Measurements from ENCODE around the gene FRAS1.

The FRAS1 gene

GRCh38 chr4:78571804-78572203, 514.7 kb downstream of the FRAS1 start:
- H2AFZ ChIP-seq (ENCODE audit: low read depth, low read length) = no peak overlapping the region
- no peak overlapping the region for H3K4me3 ChIP-seq (ENCODE audit: low read depth in 1 of 2, low read length in 2 of 2)
- no peak for DNase-seq
- no peak overlapping the region for H3K9ac ChIP-seq (ENCODE audit: low read depth, low read length)
- no peaks in the 10 kb centered on the region for H4K20me1 ChIP-seq (ENCODE audit: insufficient read depth, low read length)
- H3K4me1 ChIP-seq (ENCODE audit: insufficient read depth, low read length) = no peaks in the 10 kb centered on the region
- H3K36me3 ChIP-seq (ENCODE audit: insufficient read depth, low read length) = no peaks in the 10 kb centered on the region
- no peaks in the 10 kb centered on the region for H3K79me2 ChIP-seq (ENCODE audit: insufficient read depth, low read length)
- H3K27ac ChIP-seq (ENCODE audit: low read length) = no peak overlapping the region
- no peak overlapping the region for H3K4me2 ChIP-seq (ENCODE audit: insufficient read depth, low read length)
- no peak for TF ChIP-seq EZH2 (IDR thresholded peaks at IDR 0.05; ENCODE audit: borderline replicate concordance, low read depth, low read length, severe bottlenecking)
- TF ChIP-seq CTCF (IDR thresholded peaks at IDR 0.05; ENCODE audit: borderline replicate concordance, extremely low read depth, low read length, poor library complexity, severe bottlenecking) = no peak
- no peaks in the 10 kb centered on the region for H3K9me3 ChIP-seq (ENCODE audit: insufficient read depth, low read length, severe bottlenecking)
- no peak for ATAC-seq (ENCODE audit: insufficient read depth, low read depth)
- H3K27me3 ChIP-seq (ENCODE audit: insufficient read depth, low read length, poor library complexity) = no peaks in the 10 kb centered on the region

GRCh38 chr4:78578674-78579425, 521.7 kb downstream of the FRAS1 start:
- ATAC-seq (ENCODE audit: insufficient read depth, low read depth) (no peak), DNase-seq (no peak)
- no peak for TF ChIP-seq CTCF (IDR thresholded peaks at IDR 0.05; ENCODE audit: borderline replicate concordance, extremely low read depth, low read length, poor library complexity, severe bottlenecking)
- TF ChIP-seq EZH2 (IDR thresholded peaks at IDR 0.05; ENCODE audit: borderline replicate concordance, low read depth, low read length, severe bottlenecking) = no peak
- no peak overlapping the region for H3K4me3 ChIP-seq (ENCODE audit: low read depth in 1 of 2, low read length in 2 of 2)
- no peak overlapping the region for H2AFZ ChIP-seq (ENCODE audit: low read depth, low read length)
- H3K4me2 ChIP-seq (ENCODE audit: insufficient read depth, low read length) = no peak overlapping the region
- H3K36me3 ChIP-seq (ENCODE audit: insufficient read depth, low read length) = no peaks in the 10 kb centered on the region
- H3K9me3 ChIP-seq (ENCODE audit: insufficient read depth, low read length, severe bottlenecking) = no peaks in the 10 kb centered on the region
- H3K27me3 ChIP-seq (ENCODE audit: insufficient read depth, low read length, poor library complexity) = no peaks in the 10 kb centered on the region
- H3K9ac ChIP-seq (ENCODE audit: low read depth, low read length) = no peak overlapping the region
- no peaks in the 10 kb centered on the region for H3K79me2 ChIP-seq (ENCODE audit: insufficient read depth, low read length)
- no peak overlapping the region for H3K27ac ChIP-seq (ENCODE audit: low read length)
- H4K20me1 ChIP-seq (ENCODE audit: insufficient read depth, low read length) = no peaks in the 10 kb centered on the region
- H3K4me1 ChIP-seq (ENCODE audit: insufficient read depth, low read length) = no peaks in the 10 kb centered on the region

GRCh38 chr4:78581618-78582017, 524.5 kb downstream of the FRAS1 start:
- H3K79me2 ChIP-seq (ENCODE audit: insufficient read depth, low read length) = no peaks in the 10 kb centered on the region
- no peaks in the 10 kb centered on the region for H3K27me3 ChIP-seq (ENCODE audit: insufficient read depth, low read length, poor library complexity)
- DNase-seq (no peak), ATAC-seq (ENCODE audit: insufficient read depth, low read depth) (no peak)
- no peak for TF ChIP-seq CTCF (IDR thresholded peaks at IDR 0.05; ENCODE audit: borderline replicate concordance, extremely low read depth, low read length, poor library complexity, severe bottlenecking)
- no peak for TF ChIP-seq EZH2 (IDR thresholded peaks at IDR 0.05; ENCODE audit: borderline replicate concordance, low read depth, low read length, severe bottlenecking)
- H3K4me2 ChIP-seq (ENCODE audit: insufficient read depth, low read length) = no peak overlapping the region
- no peak overlapping the region for H3K9ac ChIP-seq (ENCODE audit: low read depth, low read length)
- no peak overlapping the region for H3K4me3 ChIP-seq (ENCODE audit: low read depth in 1 of 2, low read length in 2 of 2)
- H2AFZ ChIP-seq (ENCODE audit: low read depth, low read length) = no peak overlapping the region
- H3K36me3 ChIP-seq (ENCODE audit: insufficient read depth, low read length) = no peaks in the 10 kb centered on the region
- H3K4me1 ChIP-seq (ENCODE audit: insufficient read depth, low read length) = no peaks in the 10 kb centered on the region
- H3K9me3 ChIP-seq (ENCODE audit: insufficient read depth, low read length, severe bottlenecking) = no peaks in the 10 kb centered on the region
- H4K20me1 ChIP-seq (ENCODE audit: insufficient read depth, low read length) = no peaks in the 10 kb centered on the region
- no peak overlapping the region for H3K27ac ChIP-seq (ENCODE audit: low read length)

All from DND-41 (cell line).